Measurements from ENCODE around the gene CADM1. TPM values are rescaled to one million over a fixed set of nuclear protein-coding genes. Genes with fewer than 3 reads are reported as not detected.

The CADM1 gene
- total and polyA plus RNA-seq, 4 donors, result 31.7 to 243 (median 77.9) TPM

- no peak for ATAC-seq (ENCODE audit: insufficient read depth, low FRiP score)
- TF ChIP-seq, protein P1, sequence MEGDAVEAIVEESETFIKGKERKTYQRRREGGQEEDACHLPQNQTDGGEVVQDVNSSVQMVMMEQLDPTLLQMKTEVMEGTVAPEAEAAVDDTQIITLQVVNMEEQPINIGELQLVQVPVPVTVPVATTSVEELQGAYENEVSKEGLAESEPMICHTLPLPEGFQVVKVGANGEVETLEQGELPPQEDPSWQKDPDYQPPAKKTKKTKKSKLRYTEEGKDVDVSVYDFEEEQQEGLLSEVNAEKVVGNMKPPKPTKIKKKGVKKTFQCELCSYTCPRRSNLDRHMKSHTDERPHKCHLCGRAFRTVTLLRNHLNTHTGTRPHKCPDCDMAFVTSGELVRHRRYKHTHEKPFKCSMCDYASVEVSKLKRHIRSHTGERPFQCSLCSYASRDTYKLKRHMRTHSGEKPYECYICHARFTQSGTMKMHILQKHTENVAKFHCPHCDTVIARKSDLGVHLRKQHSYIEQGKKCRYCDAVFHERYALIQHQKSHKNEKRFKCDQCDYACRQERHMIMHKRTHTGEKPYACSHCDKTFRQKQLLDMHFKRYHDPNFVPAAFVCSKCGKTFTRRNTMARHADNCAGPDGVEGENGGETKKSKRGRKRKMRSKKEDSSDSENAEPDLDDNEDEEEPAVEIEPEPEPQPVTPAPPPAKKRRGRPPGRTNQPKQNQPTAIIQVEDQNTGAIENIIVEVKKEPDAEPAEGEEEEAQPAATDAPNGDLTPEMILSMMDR (IDR thresholded peaks at IDR 0.05; ENCODE audit: control extremely low read depth, extremely low read depth), result no peak
- WGBS, 2 donors, result 90% methylated on average over 8 of the region's 8 CpGs
These were observed 234.8 kb downstream of the CADM1 start for GRCh38 chr11:115269191-115269950.

DNA sequence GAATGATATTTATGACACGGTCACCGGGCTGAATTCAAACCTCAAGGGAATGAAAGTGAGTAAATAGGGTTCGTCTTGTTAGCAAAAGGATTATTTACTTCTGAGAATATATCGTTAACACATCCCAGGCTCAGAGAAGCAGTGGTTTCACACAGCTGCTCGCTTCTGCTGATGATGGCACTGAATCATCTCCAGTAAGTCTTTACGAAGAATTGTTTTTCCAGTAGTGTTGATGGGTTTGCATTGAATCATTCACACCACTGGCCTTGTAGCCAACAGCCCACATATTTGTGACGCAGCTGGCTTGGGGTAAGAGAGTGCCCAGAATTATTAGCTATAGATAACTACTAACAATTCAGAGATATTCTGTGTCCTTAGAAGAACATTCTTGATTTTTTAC is 236.3 kb downstream of the CADM1 start:
- Histone ChIP-seq H3K4me1 (ENCODE audit: control insufficient read depth in 5 of 5, insufficient read depth in 5 of 5, low read length in 5 of 5) (peaks cover 0 to 9% (median 2%) of the 10 kb centered on the region in 5 donors), H3K4me3 (no peak overlapping the region), H3K9ac (ENCODE audit: insufficient read depth in 1 of 2, low read length in 2 of 2) (no peak overlapping the region), H3K27me3 (ENCODE audit: control insufficient read depth in 3 of 3, insufficient read depth in 3 of 3, low read length in 2 of 3) (no peaks in the 10 kb centered on the region), H3K9me3 (ENCODE audit: control insufficient read depth in 4 of 4, insufficient read depth in 3 of 4, low read length in 3 of 4) (no peaks in the 10 kb centered on the region), H3K36me3 (ENCODE audit: control insufficient read depth in 4 of 4, insufficient read depth in 4 of 4, low read length in 4 of 4) (no peaks in the 10 kb centered on the region), H3K27ac (ENCODE audit: low read depth in 1 of 2, low read length in 1 of 2) (no peak overlapping the region)
- no peak for DNase-seq
- TF ChIP-seq, protein P1 (IDR thresholded peaks at IDR 0.05; ENCODE audit: control extremely low read depth, extremely low read depth), result no peak
- ATAC-seq (ENCODE audit: insufficient read depth, low FRiP score), result no peak
- WGBS, 2 donors, result 87 to 91% methylated on average over 7 of the region's 7 CpGs

More at GRCh38 chr11:115269191-115269950, 234.8 kb downstream of the CADM1 start:
- Histone ChIP-seq H3K27me3 (ENCODE audit: control insufficient read depth in 3 of 3, insufficient read depth in 3 of 3, low read length in 2 of 3) (no peaks in the 10 kb centered on the region), H3K9me3 (ENCODE audit: control insufficient read depth in 4 of 4, insufficient read depth in 3 of 4, low read length in 3 of 4) (no peaks in the 10 kb centered on the region), H3K36me3 (ENCODE audit: control insufficient read depth in 4 of 4, insufficient read depth in 4 of 4, low read length in 4 of 4) (no peaks in the 10 kb centered on the region), H3K4me3 (no peak overlapping the region), H3K9ac (ENCODE audit: insufficient read depth in 1 of 2, low read length in 2 of 2) (no peak overlapping the region), H3K27ac (ENCODE audit: low read depth in 1 of 2, low read length in 1 of 2) (no peak overlapping the region), H3K4me1 (ENCODE audit: control insufficient read depth in 5 of 5, insufficient read depth in 5 of 5, low read length in 5 of 5) (peaks cover 0 to 9% (median 0%) of the 10 kb centered on the region in 5 donors)
- no peak for DNase-seq

- ATAC-seq (ENCODE audit: insufficient read depth, low FRiP score) (no peak), DNase-seq (no peak)
- H3K4me3 ChIP-seq, result no peak overlapping the region
- no peaks in the 10 kb centered on the region for H3K27me3 ChIP-seq (ENCODE audit: control insufficient read depth in 3 of 3, insufficient read depth in 3 of 3, low read length in 2 of 3)
- H3K36me3 ChIP-seq (ENCODE audit: control insufficient read depth in 4 of 4, insufficient read depth in 4 of 4, low read length in 4 of 4), result no peaks in the 10 kb centered on the region
- 64 to 76% methylated on average over 8 of the region's 8 CpGs for WGBS, 2 donors
- H3K9ac ChIP-seq (ENCODE audit: insufficient read depth in 1 of 2, low read length in 2 of 2), result no peak overlapping the region
- TF ChIP-seq, protein P1 (IDR thresholded peaks at IDR 0.05; ENCODE audit: control extremely low read depth, extremely low read depth), result no peak
- H3K4me1 ChIP-seq (ENCODE audit: control insufficient read depth in 5 of 5, insufficient read depth in 5 of 5, low read length in 5 of 5), result peaks cover 0 to 9% (median 2%) of the 10 kb centered on the region in 5 donors
- no peak overlapping the region for H3K27ac ChIP-seq (ENCODE audit: low read depth in 1 of 2, low read length in 1 of 2)
- H3K9me3 ChIP-seq (ENCODE audit: control insufficient read depth in 4 of 4, insufficient read depth in 3 of 4, low read length in 3 of 4), result no peaks in the 10 kb centered on the region
These were observed 236.9 kb downstream of the CADM1 start for GRCh38 chr11:115267238-115267781.
